HG02759 (cell line): Measurements from ENCODE around the gene RBM11.
"Not testable (repeated sequence)": the region's sequence is repeated elsewhere in the genome, so short reads cannot be mapped to it uniquely, and the experiment has no call there.

Experiments
- ATAC-seq: cut with Tn5 transposase; IDR thresholded peaks from one replicate; pipeline ENCODE4 v1.9.1; 2021; ENCODE audit warnings: mild to moderate bottlenecking, moderate library complexity; ENCODE audit not compliant: unreplicated experiment

The RBM11 gene, protein sequence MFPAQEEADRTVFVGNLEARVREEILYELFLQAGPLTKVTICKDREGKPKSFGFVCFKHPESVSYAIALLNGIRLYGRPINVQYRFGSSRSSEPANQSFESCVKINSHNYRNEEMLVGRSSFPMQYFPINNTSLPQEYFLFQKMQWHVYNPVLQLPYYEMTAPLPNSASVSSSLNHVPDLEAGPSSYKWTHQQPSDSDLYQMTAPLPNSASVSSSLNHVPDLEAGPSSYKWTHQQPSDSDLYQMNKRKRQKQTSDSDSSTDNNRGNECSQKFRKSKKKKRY

GRCh38 chr21:14215971-14216641, at the start of gene RBM11:
Gene RBM11 (plus strand): TSS chr21:14216157. CDS start chr21:14216187, 30 bp downstream.
- peak; percentile 99 for ATAC-seq

DNA sequence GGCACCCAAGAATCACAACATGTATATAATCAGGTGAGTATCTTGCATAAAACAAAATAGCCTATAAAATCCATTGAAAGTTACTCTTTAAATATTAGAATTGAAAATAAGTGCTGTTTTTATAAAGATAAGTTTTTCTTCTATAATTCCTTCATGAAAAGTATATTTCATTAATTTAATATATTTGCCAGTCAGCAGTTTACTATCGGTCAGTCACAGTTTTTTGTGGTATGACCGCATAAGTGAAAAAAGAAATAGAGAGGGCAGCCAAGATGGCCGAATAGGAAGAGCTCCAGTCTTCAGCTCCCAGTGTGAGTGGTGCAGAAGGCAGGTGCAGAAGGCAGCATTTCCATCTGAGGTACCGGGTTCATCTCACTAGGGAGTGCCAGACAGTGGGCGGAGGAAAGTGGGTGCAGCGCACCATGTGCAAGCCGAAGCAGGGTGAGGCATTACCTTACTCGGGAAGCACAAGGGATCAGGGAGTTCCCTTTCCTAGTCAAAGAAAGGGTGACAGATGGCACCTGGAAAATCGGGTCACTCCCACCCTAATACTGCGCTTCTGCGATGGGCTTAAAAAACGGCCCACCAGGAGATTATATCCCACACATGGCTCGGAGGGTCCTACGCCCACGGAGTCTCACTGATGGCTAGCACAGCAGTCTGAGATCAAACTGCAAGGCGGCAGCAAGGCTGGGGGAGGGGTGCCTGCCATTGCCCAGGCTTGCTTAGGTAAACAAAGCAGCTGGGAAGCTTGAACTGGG, 49.3 kb upstream of the RBM11 start:
- not testable (repeated sequence) for ATAC-seq

GRCh38 chr21:14206222-14206621, 9.7 kb upstream of the RBM11 start:
- no peak for ATAC-seq

DNA sequence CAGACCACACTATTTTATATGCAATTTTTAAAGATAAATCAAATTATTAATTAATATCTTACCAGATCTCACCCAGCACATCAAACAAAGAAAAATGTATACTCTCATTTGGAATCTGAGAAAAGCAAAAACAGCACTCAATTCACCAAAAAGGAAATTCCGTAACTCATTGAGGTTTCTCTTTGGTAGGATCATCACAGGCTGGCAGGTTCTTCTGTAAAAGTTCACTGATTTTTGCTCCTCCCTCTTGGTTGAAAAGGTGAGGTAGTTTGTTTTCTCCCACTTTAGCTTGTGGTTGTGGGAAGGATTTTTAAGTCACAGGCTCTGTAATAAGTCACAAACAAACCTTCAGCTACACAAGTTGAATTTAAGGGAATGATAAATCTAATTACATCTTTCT, 5.2 kb upstream of the RBM11 start, which contains the start of gene LIPI:
Gene LIPI, minus strand, starts transcription at position 218 of the 400 bp plus-strand sequence. Its CDS starts 110 bp downstream, at position 108.
- no peak for ATAC-seq

- ATAC-seq = no peak
Observed at GRCh38 chr21:14213164-14213563, 2.8 kb upstream of the RBM11 start.

- no peak for ATAC-seq
Observed at GRCh38 chr21:14223365-14223764, 7.4 kb downstream of the RBM11 start.

GRCh38 chr21:14229399-14229798, 13.4 kb downstream of the RBM11 start:
- ATAC-seq = no peak

GRCh38 chr21:14235101-14235500, 19.1 kb downstream of the RBM11 start:
- no peak for ATAC-seq

GRCh38 chr21:14236180-14236579, 20.2 kb downstream of the RBM11 start:
- ATAC-seq = no peak

DNA sequence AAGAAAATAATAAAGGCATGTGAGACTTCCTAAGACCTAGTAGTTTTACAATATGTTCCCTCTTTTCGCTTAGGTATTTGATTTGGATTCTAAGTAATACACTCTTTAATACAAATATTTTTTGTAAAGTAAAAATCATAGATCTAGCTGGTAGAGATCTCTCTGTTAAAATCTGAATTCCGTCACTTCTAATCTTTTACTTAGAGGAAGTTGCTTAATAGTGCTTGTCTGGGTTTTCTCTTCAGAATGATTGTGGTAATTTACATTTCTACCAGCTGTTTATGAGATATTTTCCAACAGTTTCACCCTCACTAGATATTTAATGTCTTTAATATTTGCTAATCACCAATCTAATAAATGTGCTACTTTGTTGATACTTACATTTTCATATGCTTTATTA, 23.3 kb downstream of the RBM11 start:
- no peak for ATAC-seq

GRCh38 chr21:14241297-14241696, 25.3 kb downstream of the RBM11 start:
- ATAC-seq = no peak

DNA sequence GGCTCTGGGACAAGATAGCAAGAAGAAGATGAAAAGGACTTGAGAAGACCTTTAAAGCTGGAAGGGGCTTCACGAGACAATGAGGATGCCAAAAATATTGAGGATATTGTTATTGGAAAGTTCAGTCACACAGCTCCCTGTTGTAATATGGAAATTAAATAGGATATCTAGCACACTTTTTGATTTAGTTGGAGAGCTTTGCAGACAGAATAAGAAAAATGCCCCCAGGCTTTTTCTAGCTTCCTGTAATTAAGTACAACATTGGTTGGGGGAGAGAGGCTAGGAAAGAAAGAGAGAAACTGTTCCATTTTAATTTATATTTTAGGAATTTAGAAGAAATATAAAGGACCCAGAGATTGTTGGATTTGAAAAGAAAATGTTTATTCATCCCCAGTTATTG, 27.5 kb downstream of the RBM11 start:
- ATAC-seq = no peak

- ATAC-seq = no peak
Observed at GRCh38 chr21:14243874-14244273, 27.9 kb downstream of the RBM11 start.

GRCh38 chr21:14244911-14245310, 29.0 kb downstream of the RBM11 start:
- ATAC-seq = no peak

DNA sequence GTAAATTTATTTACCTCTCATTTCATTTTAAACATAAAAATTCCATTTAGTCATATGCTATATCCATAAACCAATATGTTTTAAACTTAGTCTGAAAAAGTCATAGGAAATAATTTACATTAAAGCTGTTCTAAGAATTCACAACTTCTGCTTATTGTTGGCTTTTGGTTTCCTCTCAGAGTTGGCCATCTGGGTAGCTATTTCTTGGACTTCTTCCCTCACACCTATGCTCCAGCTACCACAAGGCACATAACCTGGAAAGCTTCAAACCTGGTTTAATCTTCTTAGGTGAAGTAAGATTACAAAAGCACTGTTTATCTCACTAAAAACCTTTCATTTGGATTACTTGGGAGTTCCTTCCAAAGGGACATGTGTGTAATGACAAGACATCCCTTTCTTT, 29.8 kb downstream of the RBM11 start:
- ATAC-seq = no peak

DNA sequence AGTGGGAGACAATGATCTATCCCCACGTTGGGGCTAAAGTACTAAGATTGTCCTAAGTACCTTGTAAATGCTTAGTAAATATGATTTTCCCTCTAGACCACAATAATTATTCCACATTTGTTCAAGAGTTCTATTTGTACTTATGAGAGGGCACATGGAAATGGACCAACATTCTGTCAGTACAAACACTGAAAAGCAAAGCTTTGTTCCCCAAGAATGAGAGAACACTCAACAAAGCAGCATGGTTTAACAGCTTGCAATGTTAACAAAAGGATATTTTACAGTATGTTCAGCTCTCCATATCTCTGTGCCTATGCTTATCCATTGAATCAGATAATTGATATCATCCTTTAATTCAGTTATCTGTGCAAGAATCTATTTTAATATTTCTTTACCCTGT, 35.4 kb downstream of the RBM11 start:
- ATAC-seq = no peak

GRCh38 chr21:14259747-14260146, 43.8 kb downstream of the RBM11 start:
- ATAC-seq = peak; percentile 62

- no peak for ATAC-seq
Observed at GRCh38 chr21:14260174-14260764, 44.3 kb downstream of the RBM11 start.

- no peak for ATAC-seq
Observed at GRCh38 chr21:14262039-14262438, 46.1 kb downstream of the RBM11 start.

- no peak for ATAC-seq
Observed at GRCh38 chr21:14263879-14264278, 47.9 kb downstream of the RBM11 start.

GRCh38 chr21:14265023-14265422, 49.1 kb downstream of the RBM11 start:
- no peak for ATAC-seq
